ENCODE data around the gene PHC2. TPM values are rescaled to one million over a fixed set of nuclear protein-coding genes. Genes with fewer than 3 reads are reported as not detected.

PHC2 gene
- total and polyA plus RNA-seq, 8 donors: 70.8 to 140 (median 109) TPM

- H3K9me3 ChIP-seq: no peaks in the 10 kb centered on the region
- TF ChIP-seq CTCF (IDR thresholded peaks at IDR 0.05) (no peak), POLR2A (IDR thresholded peaks at IDR 0.05) (no peak), EP300 (IDR thresholded peaks at IDR 0.05) (no peak), POLR2AphosphoS5 (IDR thresholded peaks at IDR 0.05) (no peak)
- DNase-seq: no peak
- H3K27ac ChIP-seq: peak overlapping the region in 1 of 5 donors; percentile 43
- H3K36me3 ChIP-seq: peaks cover 0 to 49% (median 32%) of the 10 kb centered on the region in 4 donors
- H3K4me3 ChIP-seq: no peak overlapping the region
- peaks cover 0 to 24% (median 7%) of the 10 kb centered on the region in 4 donors for H3K4me1 ChIP-seq
- intact Hi-C loops (cut with DNase I; ENCODE audit: low total_unique reads): no loop called here
- H3K27me3 ChIP-seq: no peaks in the 10 kb centered on the region
- WGBS, 5 donors: 74 to 82% (median 78%) methylated on average over 4 of the region's 4 CpGs
These were observed 57.3 kb downstream of the PHC2 start for GRCh38 chr1:33373606-33374005.

- 86 to 93% (median 91%) methylated on average over 4 of the region's 4 CpGs for WGBS, 5 donors
- no peaks in the 10 kb centered on the region for H3K27me3 ChIP-seq
- no peak overlapping the region for H3K27ac ChIP-seq
- intact Hi-C loops (cut with DNase I; ENCODE audit: low total_unique reads): no loop called here
- H3K9me3 ChIP-seq: no peaks in the 10 kb centered on the region
- TF ChIP-seq CTCF (IDR thresholded peaks at IDR 0.05): no peak
- no peak for TF ChIP-seq EP300 (IDR thresholded peaks at IDR 0.05)
- DNase-seq: no peak
- H3K4me1 ChIP-seq: peaks cover 2 to 27% (median 12%) of the 10 kb centered on the region in 4 donors
- H3K36me3 ChIP-seq: peaks cover 0 to 54% (median 34%) of the 10 kb centered on the region in 4 donors
- H3K4me3 ChIP-seq: no peak overlapping the region
These were observed 58.2 kb downstream of the PHC2 start for GRCh38 chr1:33372677-33373076.

- Histone ChIP-seq H3K27me3 (no peaks in the 10 kb centered on the region), H3K9me3 (no peaks in the 10 kb centered on the region), H3K4me3 (no peak overlapping the region), H3K36me3 (peaks cover 0 to 54% (median 34%) of the 10 kb centered on the region in 4 donors), H3K4me1 (peaks cover 7 to 27% (median 16%) of the 10 kb centered on the region in 4 donors), H3K27ac (no peak overlapping the region)
- no peak for TF ChIP-seq EP300 (IDR thresholded peaks at IDR 0.05)
- no peak for TF ChIP-seq POLR2AphosphoS5 (IDR thresholded peaks at IDR 0.05)
- TF ChIP-seq CTCF (IDR thresholded peaks at IDR 0.05): no peak
- TF ChIP-seq POLR2A (IDR thresholded peaks at IDR 0.05): no peak
- intact Hi-C loops (cut with DNase I; ENCODE audit: low total_unique reads): no loop called here
- 92 to 98% (median 94%) methylated on average over 7 to 12 of the region's 12 CpGs for WGBS, 5 donors
- no peak for DNase-seq
These were observed 58.7 kb downstream of the PHC2 start for GRCh38 chr1:33372162-33372561.

- Histone ChIP-seq H3K4me3 (no peak overlapping the region), H3K27me3 (no peaks in the 10 kb centered on the region), H3K9me3 (no peaks in the 10 kb centered on the region), H3K4me1 (peaks cover 9 to 28% (median 21%) of the 10 kb centered on the region in 4 donors), H3K36me3 (peaks cover 0 to 61% (median 36%) of the 10 kb centered on the region in 4 donors), H3K27ac (no peak overlapping the region)
- intact Hi-C loops (cut with DNase I; ENCODE audit: low total_unique reads): no loop called here
- 87 to 93% (median 92%) methylated on average over 9 of the region's 9 CpGs for WGBS, 5 donors
- DNase-seq: no peak
- TF ChIP-seq CTCF (IDR thresholded peaks at IDR 0.05): no peak
- no peak for TF ChIP-seq POLR2AphosphoS5 (IDR thresholded peaks at IDR 0.05)
These were observed 59.6 kb downstream of the PHC2 start for GRCh38 chr1:33371334-33371733.
